Posterior vena cava (tissue), 2 donors: ENCODE data around the gene ZCWPW2. TPM values are rescaled to one million over a fixed set of nuclear protein-coding genes. Genes with fewer than 3 reads are reported as not detected.

Source experiments
- DNase-seq: peaks from one replicate; pipeline ENCODE4 v3.0.0-alpha.2; 2020; ENCODE audit warnings: low spot score
- intact Hi-C, 2 donors: fragments of 100-400 bp; cut with DNase I; formaldehyde crosslinking; loops; one replicate each; pipeline versions ENCODE4 v1.14.1 to v1.14.2; 2022 to 2023
- long read RNA-seq, 2 donors: library from polyadenylated mRNA; unstranded; transcript quantifications; one replicate each; pipeline ENCODE4 v2.0.0, GENCODE V29; 2020 to 2021
- total RNA-seq, 2 donors: library from RNA; stranded (reverse); fragmentation: NEBNext Ultra II Directional; extraction: Animal tissue kit (Norgen Biotek cat#: 25700); gene quantifications; one replicate each; pipeline ENCODE4 v1.2.1, GENCODE V29; 2021
- donor health status: DM: yes; HTN: yes; CAD: no.
- donor health status: DM: yes; HTN: yes; CAD: no.

The ZCWPW2 gene
- total RNA-seq = 1 to 10 TPM; 2.2 to 2.4 TPM
- long read RNA-seq, donor 1, partial matches to known transcripts = 0 of 1 reads
- long read RNA-seq, donor 1, other reads (novel, unspliced or antisense) = 1 of 1 reads
- long read RNA-seq, donor 2, partial matches to known transcripts = 0 of 1 reads
- long read RNA-seq, donor 2, other reads (novel, unspliced or antisense) = 1 of 1 reads

- intact Hi-C loops = no loop called here
- peak; percentile 99 for DNase-seq
Measured at GRCh38 chr3:28348629-28349468, at the start of gene ZCWPW2, which contains the start of gene AZI2. TSS of gene ZCWPW2 (plus strand) at chr3:28348721. CDS start at chr3:28413069, 64,348 bp downstream. TSS of gene AZI2 (minus strand) at chr3:28348824. CDS start at chr3:28340617, 8,207 bp downstream.

DNA sequence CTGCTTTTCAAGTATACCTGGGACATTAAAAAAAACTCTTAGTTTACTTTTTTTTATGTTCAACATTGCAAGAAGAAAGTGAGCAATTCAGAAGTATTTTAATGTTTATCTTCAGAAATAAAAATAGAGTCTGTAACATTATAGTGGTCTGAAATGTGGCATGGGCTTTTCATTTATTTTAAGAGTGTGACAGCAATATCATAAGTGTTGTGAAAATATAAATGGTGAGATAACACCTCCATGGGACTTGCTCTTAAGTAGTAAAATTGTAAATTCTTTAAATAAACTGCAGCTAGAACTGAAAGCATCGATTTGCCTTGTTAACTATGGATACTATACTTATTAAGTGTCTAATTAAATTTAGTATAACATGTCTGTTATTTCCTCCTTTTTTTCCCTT lies 48.8 kb upstream of the ZCWPW2 start:
- intact Hi-C loops = no loop called here
- no peak for DNase-seq

DNA sequence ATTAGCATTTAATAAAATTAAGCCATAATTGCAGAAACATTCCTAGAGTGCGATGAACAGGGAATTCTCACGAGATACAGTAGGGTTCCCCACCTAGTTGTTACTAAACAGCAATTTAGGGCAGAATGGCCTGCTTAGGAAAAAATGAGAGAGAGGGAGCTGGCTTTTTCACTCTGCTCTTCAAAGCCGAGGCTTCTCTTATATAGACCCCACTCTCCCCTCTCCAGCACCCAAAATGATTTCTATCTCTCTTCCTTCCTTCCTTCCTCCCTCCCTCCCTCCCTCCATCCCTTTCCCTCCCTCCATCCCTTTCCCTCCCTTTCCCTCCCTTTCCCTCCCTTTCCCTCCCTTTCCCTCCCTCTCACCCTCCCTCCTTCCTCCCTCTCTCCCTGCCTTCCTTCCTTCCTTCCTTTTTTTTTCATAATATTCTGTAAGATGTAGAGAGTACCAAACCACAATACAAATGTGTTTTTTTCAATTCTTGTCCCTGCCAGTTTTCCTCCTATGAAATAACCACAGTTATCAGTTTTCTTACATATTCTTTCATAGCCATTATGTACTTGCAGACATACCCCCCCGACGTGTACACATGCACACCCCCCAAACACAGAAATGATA lies 48.1 kb upstream of the ZCWPW2 start:
- intact Hi-C loops = no loop called here
- DNase-seq = no peak

GRCh38 chr3:28301688-28302087 lies 46.8 kb upstream of the ZCWPW2 start:
- DNase-seq = no peak
- intact Hi-C loops = no loop called here

DNA sequence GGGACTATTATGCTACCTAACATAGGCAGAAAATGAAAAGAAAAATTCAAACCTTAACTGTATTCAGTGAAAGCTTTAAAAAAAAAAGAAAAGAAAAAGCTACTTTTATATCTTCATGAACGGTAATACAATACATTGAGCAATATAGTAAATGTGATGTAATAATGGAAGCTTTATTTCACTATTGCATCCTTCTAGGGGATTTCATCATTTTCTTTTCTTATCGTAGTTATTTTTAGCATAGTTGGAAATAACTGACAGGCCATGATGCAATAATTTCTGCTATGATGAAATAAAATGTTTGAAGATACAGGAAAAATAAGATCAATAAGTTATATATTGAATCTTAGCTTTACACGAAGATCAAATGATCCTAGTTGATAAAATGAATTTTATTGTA lies 40.3 kb upstream of the ZCWPW2 start:
- intact Hi-C loops = no loop called here
- no peak for DNase-seq

- intact Hi-C loops = no loop called here
- no peak for DNase-seq
Measured at GRCh38 chr3:28315711-28316110, 32.8 kb upstream of the ZCWPW2 start.

DNA sequence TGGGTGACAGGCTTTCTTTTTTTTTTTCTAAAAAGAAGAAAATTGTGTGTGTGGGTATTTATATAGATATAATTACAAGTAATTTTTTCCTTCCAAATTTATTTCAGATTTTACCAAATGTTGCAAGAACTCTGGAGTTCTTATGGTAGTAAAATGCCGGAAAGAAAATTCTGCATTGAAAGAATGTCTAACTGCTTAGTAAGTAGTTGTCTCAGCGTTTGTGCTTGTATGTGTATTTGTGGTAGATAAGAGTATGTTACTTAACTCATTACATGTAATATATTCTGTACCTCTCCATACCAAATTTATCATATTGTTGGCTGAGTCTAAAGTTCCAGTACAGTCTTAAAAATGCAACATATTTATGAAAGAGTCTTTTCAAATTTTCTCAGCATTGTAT lies 32.3 kb upstream of the ZCWPW2 start:
- intact Hi-C loops = no loop called here
- DNase-seq = no peak

GRCh38 chr3:28317438-28318022 lies 31.0 kb upstream of the ZCWPW2 start:
- intact Hi-C loops = no loop called here
- no peak for DNase-seq

DNA sequence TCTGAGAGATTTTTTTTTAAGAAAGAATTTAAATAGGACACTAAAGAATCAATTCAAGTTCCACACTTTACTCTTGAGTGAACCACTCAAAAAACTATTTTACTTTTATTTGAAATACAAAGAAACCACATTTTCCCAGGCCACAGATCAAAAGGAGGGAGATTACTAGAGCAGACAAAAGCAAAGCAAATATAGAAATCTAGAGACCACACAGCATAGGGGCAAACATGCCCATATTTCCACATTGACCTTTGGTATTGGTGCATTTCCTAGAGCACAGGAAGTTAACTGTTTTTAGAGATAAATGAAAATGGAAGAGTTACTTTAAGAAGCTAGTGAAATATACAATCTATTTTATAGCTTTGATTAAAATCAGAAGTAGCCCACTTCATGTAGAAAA lies 27.5 kb upstream of the ZCWPW2 start:
- intact Hi-C loops = no loop called here
- DNase-seq = no peak

DNA sequence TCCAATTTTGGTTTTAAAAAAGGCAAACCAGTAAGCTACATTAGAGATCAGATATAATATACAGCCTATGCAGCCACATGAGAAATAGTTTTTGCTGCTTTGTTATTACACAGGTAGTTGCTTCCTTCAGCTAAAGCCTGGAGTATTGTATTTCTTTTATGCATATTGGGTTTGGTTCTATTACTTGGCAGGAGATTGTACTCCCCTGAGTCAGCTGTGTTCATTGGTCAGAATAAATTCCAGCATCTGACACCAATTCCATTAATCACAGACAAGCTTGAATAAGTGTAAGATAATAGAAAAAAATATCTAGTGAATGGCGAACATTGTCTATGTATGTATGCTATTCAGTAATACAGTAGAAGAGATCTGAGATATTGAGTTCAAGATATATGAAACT lies 26.1 kb upstream of the ZCWPW2 start:
- intact Hi-C loops = no loop called here
- no peak for DNase-seq

GRCh38 chr3:28326458-28326926 lies 22.0 kb upstream of the ZCWPW2 start:
- intact Hi-C loops = no loop called here
- DNase-seq = no peak

DNA sequence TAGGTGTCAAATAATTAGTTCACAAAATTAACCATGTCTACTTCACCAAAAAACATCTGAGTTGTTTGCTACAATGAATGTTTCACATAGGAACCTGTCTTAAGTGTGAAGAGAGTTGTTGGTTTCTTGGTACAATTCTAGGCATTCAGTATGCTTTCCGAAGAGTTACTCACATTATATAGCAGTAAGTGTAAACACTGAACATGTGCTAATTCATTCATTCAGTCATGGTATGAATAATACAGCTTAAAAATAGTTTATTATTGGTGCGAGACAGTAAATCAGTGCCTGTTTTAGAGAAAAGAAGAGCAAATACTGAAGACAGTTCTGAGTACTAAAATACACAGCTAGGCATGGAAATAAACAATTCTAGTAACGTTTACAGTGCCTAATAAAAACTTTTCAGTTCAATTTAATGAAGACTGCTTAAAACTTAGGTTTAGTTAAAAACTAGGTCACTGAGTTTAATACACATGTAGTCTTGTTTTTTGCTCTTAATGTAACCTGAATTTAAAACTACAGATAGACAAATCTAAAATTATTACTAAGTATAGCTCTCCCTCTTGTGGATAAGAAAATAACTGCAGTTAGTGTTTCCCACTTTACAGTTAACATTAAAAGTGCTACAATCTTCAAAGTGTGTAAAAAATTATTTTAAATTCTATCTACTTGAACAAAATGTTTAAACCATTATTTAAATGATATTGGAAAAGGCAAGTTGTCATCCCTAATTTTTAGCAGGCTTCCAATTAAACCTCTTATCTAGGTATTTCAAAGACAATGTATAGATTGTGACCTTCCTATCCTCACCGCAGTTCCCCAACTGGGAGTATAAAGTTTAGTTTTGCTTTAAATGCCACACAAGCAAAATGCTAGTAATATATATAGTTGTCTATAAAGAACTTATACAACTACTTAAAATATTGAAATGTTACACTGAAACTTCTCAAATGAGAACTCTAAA lies 20.1 kb upstream of the ZCWPW2 start:
- DNase-seq = no peak
- intact Hi-C loops = no loop called here

DNA sequence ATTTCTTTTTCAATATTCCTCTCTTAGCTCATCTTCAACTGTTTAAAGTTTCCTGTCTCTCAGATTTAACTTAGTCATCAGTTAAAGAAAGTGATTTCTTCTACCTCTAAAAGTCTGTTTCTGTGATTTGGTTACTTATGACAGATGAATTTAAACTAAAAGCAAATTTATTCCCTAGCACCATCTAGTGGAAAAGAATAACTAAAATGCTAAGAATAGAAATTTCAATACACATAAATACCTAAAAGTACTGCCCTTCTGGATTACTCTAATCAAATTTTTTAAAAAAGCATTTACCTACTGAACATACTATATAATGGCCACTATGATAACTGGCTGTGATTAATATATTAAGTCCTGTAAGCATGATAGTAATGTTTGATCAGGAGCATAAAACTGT lies 14.0 kb upstream of the ZCWPW2 start:
- DNase-seq = no peak
- intact Hi-C loops = no loop called here

GRCh38 chr3:28335246-28335645 lies 13.3 kb upstream of the ZCWPW2 start:
- intact Hi-C loops = no loop called here
- no peak for DNase-seq

- intact Hi-C loops = no loop called here
- DNase-seq = no peak
Measured at GRCh38 chr3:28337230-28337629, 11.3 kb upstream of the ZCWPW2 start.

DNA sequence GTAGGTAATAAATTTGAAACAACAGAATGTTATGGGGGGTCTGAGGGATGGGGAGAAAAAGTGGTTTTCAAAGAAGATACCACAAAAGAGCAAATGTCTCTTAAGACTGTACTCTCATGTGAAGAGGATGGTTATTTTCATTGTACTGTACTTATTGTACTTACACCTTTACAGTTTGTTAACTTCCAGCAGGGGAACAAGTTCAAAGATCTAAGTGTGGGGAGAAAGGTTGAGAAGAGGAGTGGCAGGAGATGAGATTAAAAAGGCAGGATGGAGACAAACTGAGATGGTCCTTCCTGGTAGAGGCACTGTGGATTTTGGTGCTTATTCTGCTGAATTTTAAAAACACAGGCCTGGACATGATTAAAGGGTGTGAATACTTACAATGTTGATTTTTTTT lies 5.4 kb upstream of the ZCWPW2 start:
- DNase-seq = no peak
- intact Hi-C loops = no loop called here

GRCh38 chr3:28345690-28346089 lies 2.8 kb upstream of the ZCWPW2 start:
- no peak for DNase-seq
- intact Hi-C loops = no loop called here

- DNase-seq = no peak
- intact Hi-C loops = no loop called here
Measured at GRCh38 chr3:28347374-28348264, 902 bp upstream of the ZCWPW2 start.
